Stimulated activated CD4-positive, alpha-beta T cell treated with anti-CD3 and anti-CD28 coated beads, Interleukin-4, amount 100 ng/mL, for 24 hours (primary cell): Measurements from ENCODE around the gene SLC44A2.
"Not testable (repeated sequence)": the region's sequence is repeated elsewhere in the genome, so short reads cannot be mapped to it uniquely, and the experiment has no call there.

Experiments used
- DNase-seq: peaks from one replicate; pipeline ENCODE4 v3.0.0-alpha.2; 2020

The SLC44A2 gene

GRCh38 chr19:10653732-10654609 lies 28.6 kb downstream of the SLC44A2 start, which contains the start of gene ILF3:
ILF3 (plus strand) TSS chr19:10654346; CDS start chr19:10670606, 16,260 bp downstream.
- DNase-seq, result peak; percentile 100

GRCh38 chr19:10654610-10655456 lies 29.5 kb downstream of the SLC44A2 start:
- DNase-seq, result peak; percentile 64

- DNase-seq, result peak; percentile 21
Observed at GRCh38 chr19:10655457-10656312, 30.3 kb downstream of the SLC44A2 start.

- DNase-seq, result no peak
Observed at GRCh38 chr19:10660346-10660745, 35.0 kb downstream of the SLC44A2 start.

GRCh38 chr19:10661946-10662345 lies 36.6 kb downstream of the SLC44A2 start:
- DNase-seq, result no peak

GRCh38 chr19:10662384-10663251 lies 37.3 kb downstream of the SLC44A2 start:
- peak; percentile 32 for DNase-seq

GRCh38 chr19:10663252-10663563 lies 37.9 kb downstream of the SLC44A2 start:
- not testable (repeated sequence) for DNase-seq

GRCh38 chr19:10667867-10668266 lies 42.5 kb downstream of the SLC44A2 start:
- no peak for DNase-seq

GRCh38 chr19:10669246-10669645 lies 43.9 kb downstream of the SLC44A2 start:
- DNase-seq, result no peak

- no peak for DNase-seq
Observed at GRCh38 chr19:10670182-10670581, 44.8 kb downstream of the SLC44A2 start.

GRCh38 chr19:10670876-10671804 lies 45.8 kb downstream of the SLC44A2 start:
- no peak for DNase-seq

- DNase-seq, result not testable (repeated sequence)
Observed at GRCh38 chr19:10671922-10672321, 46.6 kb downstream of the SLC44A2 start.

- DNase-seq, result not testable (repeated sequence)
Observed at GRCh38 chr19:10675214-10675613, 49.9 kb downstream of the SLC44A2 start.

- no peak for DNase-seq
Observed at GRCh38 chr19:10677751-10678150, 52.4 kb downstream of the SLC44A2 start.

GRCh38 chr19:10678813-10679212 lies 53.5 kb downstream of the SLC44A2 start:
- DNase-seq, result no peak

GRCh38 chr19:10679743-10680142 lies 54.4 kb downstream of the SLC44A2 start:
- no peak for DNase-seq

- DNase-seq, result no peak
Observed at GRCh38 chr19:10680545-10681135, 55.3 kb downstream of the SLC44A2 start.

- no peak for DNase-seq
Observed at GRCh38 chr19:10681658-10682057, 56.3 kb downstream of the SLC44A2 start.

- no peak for DNase-seq
Observed at GRCh38 chr19:10682397-10683063, 57.2 kb downstream of the SLC44A2 start.

GRCh38 chr19:10683064-10683426 lies 57.7 kb downstream of the SLC44A2 start:
- no peak for DNase-seq
